Measurements from ENCODE around the gene ATP1A1.

- no peak for TF ChIP-seq CTCF (IDR thresholded peaks at IDR 0.05; ENCODE audit: low read length)
- no peak for TF ChIP-seq EZH2 (optimal IDR thresholded peaks at IDR 0.05; ENCODE audit: low read depth, low read length)
- no peak for TF ChIP-seq EZH2phosphoT487 (IDR thresholded peaks at IDR 0.05; ENCODE audit: low read length)
Measured at GRCh38 chr1:116352349-116352813, 20.7 kb upstream of the ATP1A1 start.

Measured in MM.1S (cell line).